ENCODE data around the gene OPCML. TPM values are rescaled to one million over a fixed set of nuclear protein-coding genes. Genes with fewer than 3 reads are reported as not detected.

Gene OPCML
- total and polyA plus RNA-seq, 2 of the 13 experiments (the other 11 are each of a cell fraction or from before 2014, with no cell fraction given) = not detected

DNA sequence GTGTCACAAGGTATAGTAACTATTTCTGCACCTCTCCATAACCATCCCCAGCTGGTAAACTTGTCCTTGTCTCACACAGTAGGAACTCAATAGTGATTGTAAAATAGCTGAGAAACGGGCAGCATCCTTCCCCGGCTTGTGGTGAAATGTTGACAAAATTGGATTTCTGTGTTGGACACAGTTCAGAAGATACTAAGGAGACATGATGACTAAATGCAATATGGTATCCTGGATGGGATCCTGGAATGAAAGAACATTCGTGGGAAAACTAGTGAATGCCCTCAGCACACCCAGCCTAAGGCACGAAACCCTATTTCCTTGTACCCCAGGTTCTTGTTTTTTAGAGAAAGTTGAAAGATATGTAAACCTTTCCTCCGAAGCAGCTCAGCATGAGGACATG, 18.8 kb upstream of the OPCML start:
- Histone ChIP-seq H3K79me2 (ENCODE audit: insufficient read depth, low read length) (no peaks in the 10 kb centered on the region), H3K36me3 (replicated peaks in 1 of 2; ENCODE audit: control insufficient read depth in 1 of 2, insufficient read depth in 2 of 2, low read length in 2 of 2) (no peaks in the 10 kb centered on the region), H3K4me1 (ENCODE audit: insufficient read depth, low read length) (no peaks in the 10 kb centered on the region), H4K20me1 (ENCODE audit: insufficient read depth, low read length) (no peaks in the 10 kb centered on the region), H3K27ac (ENCODE audit: extremely low read length, insufficient read depth, low read length) (no peak overlapping the region), H3K4me3 (replicated peaks in 1 of 3; ENCODE audit: insufficient read depth in 1 of 3, low read depth in 2 of 3, low read length in 3 of 3) (no peak overlapping the region), H3K27me3 (ENCODE audit: control insufficient read depth in 1 of 2, insufficient read depth in 2 of 2, low read length in 2 of 2) (no peaks in the 10 kb centered on the region; a peak in 1 of 5 replicates), H2AFZ (ENCODE audit: low read length) (no peak overlapping the region), H3K9ac (ENCODE audit: insufficient read depth, low read depth, low read length) (no peak overlapping the region), H3K4me2 (ENCODE audit: low read depth, low read length) (no peak overlapping the region), H3K9me3 (ENCODE audit: low read length) (no peaks in the 10 kb centered on the region)
- FAIRE-seq = no peak
- TF ChIP-seq FOXJ3 (CRISPR knock-in tag; IDR thresholded peaks at IDR 0.05; ENCODE audit: borderline replicate concordance) = no peak
- no peak for TF ChIP-seq SMARCE1 (IDR thresholded peaks at IDR 0.05; ENCODE audit: borderline replicate concordance)
- no peak for TF ChIP-seq ZFYVE20 (CRISPR knock-in tag; IDR thresholded peaks at IDR 0.05; ENCODE audit: borderline replicate concordance, low read depth)
- TF ChIP-seq REPIN1 (CRISPR knock-in tag; IDR thresholded peaks at IDR 0.05; ENCODE audit: borderline replicate concordance, low read depth) = no peak
- no peak for TF ChIP-seq ZNF382 (CRISPR knock-in tag; IDR thresholded peaks at IDR 0.05; ENCODE audit: borderline replicate concordance)
- no peak for TF ChIP-seq SPEN (CRISPR knock-in tag; IDR thresholded peaks at IDR 0.05; ENCODE audit: low read depth)
- no peak for TF ChIP-seq ELF4 (CRISPR knock-in tag; IDR thresholded peaks at IDR 0.05; ENCODE audit: borderline replicate concordance)
- no peak for TF ChIP-seq ATF6 (CRISPR knock-in tag; conservative IDR thresholded peaks at IDR 0.05)
- no peak for TF ChIP-seq ZNF556 (CRISPR knock-in tag; IDR thresholded peaks at IDR 0.05; ENCODE audit: borderline replicate concordance)
- no peak for TF ChIP-seq IKZF4 (CRISPR knock-in tag; IDR thresholded peaks at IDR 0.05; ENCODE audit: borderline replicate concordance, low read depth, not compliant biosample characterization)
- no peak for TF ChIP-seq ZFP1 (CRISPR knock-in tag; IDR thresholded peaks at IDR 0.05)
- TF ChIP-seq HDAC2 (CRISPR knock-in tag; IDR thresholded peaks at IDR 0.05) = no peak
- in situ Hi-C loops (cut with HindIII; ENCODE audit: extremely low pct_ligation_motif_present, low pct_unique_long_range_greater_than_20kb) = no loop called here
- WGBS (ENCODE audit: low lambda C conversion rate) = 20% methylated on average over 5 of the region's 5 CpGs
- intact Hi-C loops (cut with micrococcal nuclease; ENCODE audit: unreplicated experiment) = no loop called here
- no peak for DNase-seq (ENCODE audit: low spot score)
- ATAC-seq = no peak
- ChIA-PET POLR2A (no interaction called here), CTCF (ENCODE audit: low intra/inter-chr PET ratio, low total read pairs) (no interaction called here)
- BruUV-seq (replicated peaks) = no TSS peak

All from HepG2 (cell line).